Skeletal muscle satellite cell (primary cell): Measurements from ENCODE around the gene ITGA1.
A peak's percentile ranks its signal among the peaks of the same experiment; 100 is the strongest.

Source experiments
- H3K27me3 ChIP-seq: 2 replicates; pipeline ENCODE4 v1.7.0; 2013; ENCODE audit warnings: low read length; ENCODE audit not compliant: control insufficient read depth, insufficient read depth
- H3K36me3 ChIP-seq: 2 replicates; pipeline ENCODE4 v1.7.0; 2013; ENCODE audit warnings: mild to moderate bottlenecking, control low read depth, low read length; ENCODE audit not compliant: insufficient read depth
- H3K4me1 ChIP-seq: 2 replicates; pipeline ENCODE4 v1.7.0; 2013; ENCODE audit warnings: low read length; ENCODE audit not compliant: control insufficient read depth, insufficient read depth
- H3K4me2 ChIP-seq: 2 replicates; pipeline ENCODE4 v1.7.0; 2013; ENCODE audit warnings: mild to moderate bottlenecking, low read length
- H3K4me3 ChIP-seq: 2 replicates; pipeline ENCODE4 v1.7.0; 2013; ENCODE audit warnings: low read length
- H3K9ac ChIP-seq: 2 replicates; pipeline ENCODE4 v1.7.0; 2013; ENCODE audit warnings: mild to moderate bottlenecking, low read depth, low read length, moderate library complexity
- H3K9me3 ChIP-seq: replicated peaks from 2 replicates; pipeline ENCODE4 v1.7.0; 2013; ENCODE audit warnings: mild to moderate bottlenecking, control low read depth, low read length

The ITGA1 gene

DNA sequence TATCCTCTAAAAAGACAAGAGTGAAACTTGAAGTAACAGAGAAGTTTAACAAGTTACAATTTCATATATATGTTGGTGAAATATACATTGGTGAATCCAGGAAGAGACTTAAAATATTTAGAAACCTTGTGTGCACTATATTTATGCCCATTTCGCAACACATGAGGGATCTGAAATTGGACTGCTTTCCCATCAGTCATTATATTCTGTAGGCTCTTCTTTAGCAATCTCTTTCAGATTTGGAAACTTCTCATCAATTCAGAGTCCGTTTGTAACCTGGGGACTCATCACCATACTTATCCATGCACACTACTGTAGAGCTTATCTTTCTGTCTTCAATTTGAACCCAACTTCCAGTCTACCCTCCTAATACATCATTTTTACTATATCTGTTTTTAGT is 2.1 kb downstream of the ITGA1 start:
- Histone ChIP-seq H3K9ac (no peak overlapping the region), H3K4me1 (peaks cover 18% of the 10 kb centered on the region), H3K36me3 (no peaks in the 10 kb centered on the region), H3K4me2 (no peak overlapping the region), H3K27me3 (no peaks in the 10 kb centered on the region), H3K4me3 (no peak overlapping the region), H3K9me3 (no peaks in the 10 kb centered on the region)

GRCh38 chr5:52791366-52791765 is 3.6 kb downstream of the ITGA1 start:
- Histone ChIP-seq H3K36me3 (no peaks in the 10 kb centered on the region), H3K4me3 (no peak overlapping the region), H3K4me2 (no peak overlapping the region), H3K4me1 (peaks cover 18% of the 10 kb centered on the region), H3K9me3 (no peaks in the 10 kb centered on the region), H3K27me3 (no peaks in the 10 kb centered on the region), H3K9ac (no peak overlapping the region)

GRCh38 chr5:52794519-52794918 is 6.8 kb downstream of the ITGA1 start:
- peaks cover 11% of the 10 kb centered on the region for H3K4me1 ChIP-seq
- no peak overlapping the region for H3K4me2 ChIP-seq
- H3K27me3 ChIP-seq = no peaks in the 10 kb centered on the region
- no peaks in the 10 kb centered on the region for H3K9me3 ChIP-seq
- H3K36me3 ChIP-seq = no peaks in the 10 kb centered on the region
- H3K9ac ChIP-seq = no peak overlapping the region
- no peak overlapping the region for H3K4me3 ChIP-seq

- no peak overlapping the region for H3K4me3 ChIP-seq
- H3K27me3 ChIP-seq = no peaks in the 10 kb centered on the region
- H3K4me2 ChIP-seq = no peak overlapping the region
- H3K9me3 ChIP-seq = no peaks in the 10 kb centered on the region
- H3K36me3 ChIP-seq = peaks cover 4% of the 10 kb centered on the region
- H3K9ac ChIP-seq = no peak overlapping the region
- peaks cover 9% of the 10 kb centered on the region for H3K4me1 ChIP-seq
Observed at GRCh38 chr5:52796031-52796430, 8.3 kb downstream of the ITGA1 start.

DNA sequence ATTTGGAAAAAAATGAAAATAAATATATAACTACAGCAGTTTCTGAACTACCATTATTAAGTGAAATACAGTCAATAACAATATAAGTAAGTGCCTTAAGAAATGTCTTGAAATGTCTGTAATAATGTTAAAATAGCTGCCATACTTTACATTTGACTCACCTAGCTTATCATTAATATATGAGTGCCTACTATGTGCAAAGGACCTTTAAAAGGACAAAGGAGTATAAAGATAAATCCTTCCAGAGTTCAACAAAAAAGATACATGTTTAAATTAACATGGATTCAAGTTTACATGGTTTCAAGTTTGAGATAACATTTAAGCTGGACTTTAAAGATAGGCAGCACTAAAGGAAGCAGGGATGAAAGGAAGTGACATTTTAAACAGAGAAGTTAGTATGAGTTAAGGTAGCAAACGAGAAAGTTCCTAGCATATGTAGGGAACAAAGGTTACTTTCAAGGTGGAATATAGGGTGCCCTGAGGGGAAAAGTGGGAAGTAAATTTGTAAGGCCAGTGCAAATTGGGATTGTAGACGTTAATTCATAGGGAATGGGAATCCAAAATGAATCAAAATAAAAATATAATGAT is 8.9 kb downstream of the ITGA1 start:
- no peak overlapping the region for H3K4me2 ChIP-seq
- no peaks in the 10 kb centered on the region for H3K27me3 ChIP-seq
- H3K9me3 ChIP-seq = no peaks in the 10 kb centered on the region
- peaks cover 10% of the 10 kb centered on the region for H3K36me3 ChIP-seq
- peaks cover 12% of the 10 kb centered on the region for H3K4me1 ChIP-seq
- H3K9ac ChIP-seq = no peak overlapping the region
- H3K4me3 ChIP-seq = no peak overlapping the region

DNA sequence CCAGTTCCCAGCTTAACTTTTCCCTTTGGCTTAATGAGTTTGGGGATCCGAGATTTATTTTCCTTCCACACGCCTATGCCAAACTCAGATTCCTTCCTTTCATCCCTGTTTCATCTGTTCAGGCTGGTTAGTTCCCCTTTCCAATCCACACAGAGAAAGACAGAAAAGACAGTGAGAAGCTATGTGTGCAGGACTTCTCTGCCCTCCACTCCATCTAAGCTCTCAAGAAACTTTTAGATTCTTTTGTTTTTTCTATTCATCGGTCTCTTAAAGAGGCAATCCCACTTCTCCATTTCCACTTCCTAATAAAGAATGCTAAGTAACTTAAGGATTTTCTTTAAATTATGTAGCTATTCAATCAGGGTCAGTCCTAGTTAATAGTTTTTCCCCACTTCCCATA is 11.2 kb downstream of the ITGA1 start:
- H3K9ac ChIP-seq = peak overlapping the region; percentile 93
- H3K36me3 ChIP-seq = peaks cover 19% of the 10 kb centered on the region
- peak overlapping the region; percentile 97 for H3K4me2 ChIP-seq
- H3K9me3 ChIP-seq = no peaks in the 10 kb centered on the region
- no peaks in the 10 kb centered on the region for H3K27me3 ChIP-seq
- H3K4me3 ChIP-seq = peak overlapping the region; percentile 97
- peaks cover 17% of the 10 kb centered on the region for H3K4me1 ChIP-seq

DNA sequence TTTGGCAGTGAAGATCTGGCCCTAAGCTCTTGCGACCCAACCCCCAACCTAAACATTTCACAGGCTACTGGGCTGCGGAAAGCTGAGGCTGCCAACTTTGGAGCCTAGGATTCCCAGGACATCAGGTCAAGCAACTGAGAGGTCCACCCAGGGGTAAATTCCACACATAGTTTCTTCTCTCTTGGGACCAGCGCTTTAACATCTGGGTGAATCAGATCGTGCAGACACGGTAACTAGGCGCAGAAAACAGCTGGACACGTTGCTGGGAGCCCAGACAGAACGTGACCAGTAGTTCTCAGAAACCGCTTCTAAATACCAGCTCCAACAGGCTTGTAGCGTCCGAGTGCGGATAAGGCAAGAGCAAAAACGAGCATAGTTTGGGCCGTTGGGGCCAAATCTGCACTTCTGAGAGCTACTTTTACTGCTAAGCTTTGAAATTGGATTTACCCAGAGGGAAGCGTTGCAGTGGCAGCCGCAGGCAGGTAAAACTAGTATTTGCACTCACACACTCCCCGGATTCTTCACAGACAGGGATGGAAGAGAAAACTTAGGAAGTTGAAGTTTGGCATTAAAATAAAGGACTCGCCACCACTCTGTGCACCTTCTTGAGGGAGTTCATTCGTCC is 11.8 kb downstream of the ITGA1 start:
- Histone ChIP-seq H3K36me3 (peaks cover 24% of the 10 kb centered on the region), H3K4me1 (peaks cover 22% of the 10 kb centered on the region), H3K4me2 (peak overlapping the region; percentile 97)

GRCh38 chr5:52799983-52800393 is 12.3 kb downstream of the ITGA1 start:
- no peaks in the 10 kb centered on the region for H3K9me3 ChIP-seq
- peak overlapping the region; percentile 97 for H3K4me2 ChIP-seq
- peaks cover 29% of the 10 kb centered on the region for H3K36me3 ChIP-seq
- H3K4me3 ChIP-seq = peak overlapping the region; percentile 97
- no peaks in the 10 kb centered on the region for H3K27me3 ChIP-seq
- peak overlapping the region; percentile 93 for H3K9ac ChIP-seq
- H3K4me1 ChIP-seq = peaks cover 23% of the 10 kb centered on the region

More for the DNA sequence above, 11.8 kb downstream of the ITGA1 start:
- no peaks in the 10 kb centered on the region for H3K27me3 ChIP-seq
- H3K9me3 ChIP-seq = no peaks in the 10 kb centered on the region
- peak overlapping the region; percentile 97 for H3K4me3 ChIP-seq
- H3K9ac ChIP-seq = peak overlapping the region; percentile 93

GRCh38 chr5:52800394-52801213 is 12.9 kb downstream of the ITGA1 start:
- H3K4me2 ChIP-seq = peak overlapping the region; percentile 97
- H3K9ac ChIP-seq = peak overlapping the region; percentile 93
- H3K4me1 ChIP-seq = peaks cover 23% of the 10 kb centered on the region
- peaks cover 33% of the 10 kb centered on the region for H3K36me3 ChIP-seq
- H3K27me3 ChIP-seq = no peaks in the 10 kb centered on the region
- no peaks in the 10 kb centered on the region for H3K9me3 ChIP-seq
- H3K4me3 ChIP-seq = peak overlapping the region; percentile 97

DNA sequence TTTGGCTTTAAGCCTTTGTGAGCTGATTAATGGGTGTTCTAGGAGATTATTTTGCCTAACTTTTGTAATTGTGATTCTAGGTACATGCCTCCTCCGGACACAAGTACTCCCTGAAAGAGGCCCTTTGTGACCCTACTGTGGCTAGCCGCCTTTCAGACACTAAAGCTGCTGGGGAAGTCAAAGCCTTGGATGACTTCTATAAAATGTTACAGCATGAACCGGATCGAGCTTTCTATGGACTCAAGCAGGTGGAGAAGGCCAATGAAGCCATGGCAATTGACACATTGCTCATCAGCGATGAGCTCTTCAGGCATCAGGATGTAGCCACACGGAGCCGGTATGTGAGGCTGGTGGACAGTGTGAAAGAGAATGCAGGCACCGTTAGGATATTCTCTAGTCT is 13.6 kb downstream of the ITGA1 start:
- Histone ChIP-seq H3K9me3 (no peaks in the 10 kb centered on the region), H3K27me3 (no peaks in the 10 kb centered on the region), H3K36me3 (peaks cover 33% of the 10 kb centered on the region), H3K4me1 (peaks cover 23% of the 10 kb centered on the region), H3K9ac (peak overlapping the region; percentile 93), H3K4me2 (peak overlapping the region; percentile 97), H3K4me3 (peak overlapping the region; percentile 97)

- Histone ChIP-seq H3K9me3 (no peaks in the 10 kb centered on the region), H3K36me3 (peaks cover 33% of the 10 kb centered on the region), H3K9ac (peak overlapping the region; percentile 93), H3K4me2 (peak overlapping the region; percentile 97), H3K4me1 (peaks cover 23% of the 10 kb centered on the region), H3K27me3 (no peaks in the 10 kb centered on the region), H3K4me3 (peak overlapping the region; percentile 97)
Observed at GRCh38 chr5:52802272-52802973, 14.7 kb downstream of the ITGA1 start.
